HFFc6 (cell line): Measurements from ENCODE around the gene NPAS2. TPM values are rescaled to one million over a fixed set of nuclear protein-coding genes. Genes with fewer than 3 reads are reported as not detected.

Experiments used
- DNase-seq: peaks from one replicate; pipeline ENCODE4 v3.0.0-alpha.2; 2018
- H3K27ac Mint-ChIP-seq: 2 replicates; pipeline ENCODE4 v1.8.0; 2020; ENCODE audit warnings: mild to moderate bottlenecking, mixed read lengths
- H3K27me3 Mint-ChIP-seq: 2 replicates; pipeline ENCODE4 v1.8.0; 2021; ENCODE audit warnings: mild to moderate bottlenecking, moderate library complexity, mixed read lengths; ENCODE audit not compliant: insufficient read depth
- H3K36me3 Mint-ChIP-seq: 2 replicates; pipeline ENCODE4 v1.8.0; 2021; ENCODE audit warnings: low read depth, mixed read lengths
- H3K4me1 Mint-ChIP-seq: 2 replicates; pipeline ENCODE4 v1.8.0; 2020; ENCODE audit warnings: low read depth, mixed read lengths
- H3K4me3 Mint-ChIP-seq: 2 replicates; pipeline ENCODE4 v1.8.0; 2020; ENCODE audit warnings: mild to moderate bottlenecking, moderate library complexity, mixed read lengths
- H3K9me3 Mint-ChIP-seq: 2 replicates; pipeline ENCODE4 v1.8.0; 2020; ENCODE audit warnings: mild to moderate bottlenecking, mixed read lengths
- CTCF ChIP-seq: fragments of 200-600 bp; sonication (generic); IDR thresholded peaks from 2 replicates; pipeline ENCODE4 v1.5.0; 2021; ENCODE audit warnings: antibody characterized with exemption, mild to moderate bottlenecking
- total RNA-seq, 6 experiments: library from RNA; stranded (reverse); fragmentation: NEBNext Ultra II Directional; extraction: Animal tissue kit (Norgen Biotek cat#: 25700); gene quantifications; 2 replicates in 1 of 6; 3 replicates in 5 of 6; pipeline ENCODE4 v1.2.3, GENCODE V29; 2021

The NPAS2 gene
- total RNA-seq, 6 experiments from 2014 or later = 8.8 to 14.7 (median 9.3) TPM

- TF ChIP-seq CTCF = no peak
- DNase-seq = no peak
- Mint-ChIP-seq H3K4me1 (no peaks in the 10 kb centered on the region), H3K4me3 (no peak overlapping the region), H3K27ac (no peak overlapping the region), H3K27me3 (peaks cover 5% of the 10 kb centered on the region; the same call in 1 of the 2 replicates), H3K36me3 (no peaks in the 10 kb centered on the region), H3K9me3 (no peaks in the 10 kb centered on the region)
Measured at GRCh38 chr2:101040072-101040471, 220.1 kb downstream of the NPAS2 start.

- Mint-ChIP-seq H3K27ac (no peak overlapping the region), H3K27me3 (peaks cover 9% of the 10 kb centered on the region), H3K4me3 (no peak overlapping the region), H3K36me3 (no peaks in the 10 kb centered on the region; the same call in 1 of the 2 replicates), H3K9me3 (no peaks in the 10 kb centered on the region), H3K4me1 (no peaks in the 10 kb centered on the region)
- TF ChIP-seq CTCF = no peak
- DNase-seq = no peak
Measured at GRCh38 chr2:101040761-101041160, 220.8 kb downstream of the NPAS2 start.

GRCh38 chr2:101041413-101041812 is 221.5 kb downstream of the NPAS2 start:
- no peaks in the 10 kb centered on the region for H3K9me3 Mint-ChIP-seq
- peaks cover 9% of the 10 kb centered on the region for H3K27me3 Mint-ChIP-seq
- DNase-seq = no peak
- no peak overlapping the region for H3K4me3 Mint-ChIP-seq
- no peak for TF ChIP-seq CTCF
- H3K27ac Mint-ChIP-seq = no peak overlapping the region
- H3K36me3 Mint-ChIP-seq = no peaks in the 10 kb centered on the region; the same call in 1 of the 2 replicates
- no peaks in the 10 kb centered on the region for H3K4me1 Mint-ChIP-seq

GRCh38 chr2:101045330-101045729 is 225.4 kb downstream of the NPAS2 start:
- H3K4me3 Mint-ChIP-seq = no peak overlapping the region
- H3K4me1 Mint-ChIP-seq = no peaks in the 10 kb centered on the region
- peaks cover 9% of the 10 kb centered on the region for H3K27me3 Mint-ChIP-seq
- no peaks in the 10 kb centered on the region; the same call in 1 of the 2 replicates for H3K36me3 Mint-ChIP-seq
- DNase-seq = no peak
- H3K27ac Mint-ChIP-seq = no peak overlapping the region
- no peak for TF ChIP-seq CTCF
- no peaks in the 10 kb centered on the region for H3K9me3 Mint-ChIP-seq

Other genes starting within 250 kb of the NPAS2 start
- gene RPL31, start 182.2 kb downstream of the NPAS2 start, total RNA-seq = 1,000 to 10,000 TPM in 5 of 6 experiments, 100 to 1,000 TPM in 1; 947 to 1,348 (median 1,137) TPM